ENCODE results near the gene BPNT1.
"Not testable (repeated sequence)": the region's sequence is repeated elsewhere in the genome, so short reads cannot be mapped to it uniquely, and the experiment has no call there.

Gene BPNT1

DNA sequence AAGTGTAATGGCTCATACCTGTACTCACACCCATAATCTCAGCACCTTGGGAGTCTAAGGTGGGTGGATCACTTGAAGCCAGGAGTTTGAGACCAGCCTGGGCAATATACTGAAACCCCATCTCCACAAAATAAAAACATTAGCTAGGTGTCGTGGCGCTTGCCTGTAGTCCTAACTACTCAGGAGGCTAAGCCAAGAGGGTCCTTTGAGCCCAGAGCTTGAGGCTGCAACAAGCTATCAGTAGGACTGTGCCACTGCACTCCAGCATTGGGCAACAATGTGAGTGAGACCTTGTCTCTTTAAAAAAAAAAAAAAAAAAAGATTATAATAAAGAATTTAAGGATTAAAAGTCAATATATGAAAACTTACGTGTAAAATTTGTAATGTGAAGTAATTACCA lies 11.7 kb downstream of the BPNT1 start:
- DNase-seq (ENCODE audit: low read depth): no peak

DNA sequence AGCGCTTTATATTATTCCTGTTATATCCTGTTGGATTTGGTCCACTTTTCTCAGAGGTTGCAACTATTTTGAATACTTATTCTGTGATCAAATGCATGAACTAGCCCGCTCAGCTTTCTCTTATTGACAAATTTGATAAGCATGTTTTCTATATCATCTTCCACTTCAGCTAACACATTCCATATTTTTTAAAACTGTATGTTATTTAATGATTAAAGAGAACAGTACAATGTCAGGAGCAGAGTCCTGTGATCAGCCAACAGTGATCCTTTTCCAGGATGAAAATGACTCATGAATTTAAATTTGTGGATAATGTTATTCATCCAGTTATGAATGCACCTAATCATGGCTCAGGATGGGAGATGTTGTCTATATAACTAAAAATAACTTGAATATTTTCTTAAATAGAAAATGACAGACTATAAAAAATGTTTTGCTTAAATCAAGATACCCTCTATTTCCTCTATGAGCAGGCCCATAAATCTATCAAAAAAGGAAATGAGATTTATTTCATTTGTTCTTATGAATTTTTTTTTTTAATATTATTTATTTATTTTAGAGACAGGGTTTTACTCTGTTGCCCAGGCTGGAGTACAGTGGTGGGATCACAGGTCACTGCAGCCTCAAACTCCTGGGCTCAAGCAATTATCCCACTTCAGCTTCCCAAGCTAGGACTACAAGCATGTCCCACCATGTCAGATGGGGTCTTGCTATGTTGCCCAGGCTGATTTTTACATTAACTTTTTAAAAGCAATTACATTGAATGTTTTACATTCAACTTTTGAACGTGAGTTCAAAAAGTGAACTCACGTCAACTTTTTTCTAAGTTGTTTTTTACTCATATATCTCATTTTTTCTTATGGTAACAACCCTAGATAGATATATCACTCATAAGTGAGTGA lies 12.5 kb downstream of the BPNT1 start:
- peak; percentile 16 for DNase-seq (ENCODE audit: low read depth)

DNA sequence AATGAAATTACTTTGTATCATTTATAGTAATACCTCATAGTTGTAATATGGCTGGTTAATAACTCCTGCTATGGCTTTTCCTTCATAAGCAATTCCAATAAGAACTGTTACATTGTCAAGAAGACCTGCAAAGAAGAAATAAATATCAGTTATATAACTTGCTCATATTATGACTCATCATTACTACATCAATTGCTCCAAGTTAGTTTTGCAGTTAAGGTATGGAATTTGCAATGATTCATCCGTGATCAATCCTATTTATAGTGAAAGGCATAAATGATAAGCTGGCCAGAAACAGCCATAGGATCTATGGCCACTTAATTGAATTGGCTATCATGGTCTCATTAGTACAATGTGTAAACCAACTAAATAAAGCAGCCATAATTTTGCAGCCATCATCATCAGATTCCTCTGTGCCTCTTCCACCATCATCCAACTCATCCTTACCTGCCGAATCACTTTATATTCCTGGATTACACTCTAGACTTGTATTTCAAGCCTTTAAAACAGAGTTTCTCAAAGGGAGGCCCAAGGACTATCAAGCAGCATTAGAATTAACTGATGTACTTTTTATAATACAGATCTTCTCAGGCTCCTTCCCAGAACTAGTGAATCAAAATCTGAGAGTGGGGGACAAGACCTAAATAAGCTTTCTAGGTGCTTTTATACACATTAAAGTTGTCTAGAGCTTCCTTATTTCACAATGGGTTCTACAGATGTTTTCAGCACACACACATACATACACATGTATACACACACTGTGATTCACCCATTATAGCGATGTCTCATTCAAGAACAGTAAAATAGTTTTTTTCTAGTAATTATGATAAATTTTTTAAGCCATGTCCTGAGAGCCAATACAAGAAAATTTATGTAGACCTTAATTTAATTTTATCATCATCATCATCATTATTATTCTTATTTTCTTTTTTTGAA lies 22.1 kb downstream of the BPNT1 start:
- peak; percentile 65 for DNase-seq (ENCODE audit: low read depth)

DNA sequence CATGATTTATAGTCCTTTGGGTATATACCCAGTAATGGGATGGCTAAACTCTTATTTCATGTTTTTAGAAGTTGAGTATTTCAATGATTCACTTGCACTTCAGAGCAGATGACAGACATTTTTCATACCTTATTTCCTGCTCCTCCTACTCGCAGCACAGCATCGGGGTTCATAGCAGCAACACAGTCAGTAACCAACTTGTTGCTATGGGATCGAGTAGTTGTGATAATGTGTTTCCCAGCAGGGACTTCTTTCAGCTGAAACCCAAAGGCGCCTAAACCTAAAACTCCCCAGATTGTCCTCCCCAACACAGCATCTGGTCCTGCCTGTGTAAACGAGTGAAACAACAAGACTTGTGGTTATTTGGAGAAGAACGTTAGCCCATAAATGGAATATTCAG lies 27.0 kb downstream of the BPNT1 start:
- no peak for DNase-seq (ENCODE audit: low read depth)

DNA sequence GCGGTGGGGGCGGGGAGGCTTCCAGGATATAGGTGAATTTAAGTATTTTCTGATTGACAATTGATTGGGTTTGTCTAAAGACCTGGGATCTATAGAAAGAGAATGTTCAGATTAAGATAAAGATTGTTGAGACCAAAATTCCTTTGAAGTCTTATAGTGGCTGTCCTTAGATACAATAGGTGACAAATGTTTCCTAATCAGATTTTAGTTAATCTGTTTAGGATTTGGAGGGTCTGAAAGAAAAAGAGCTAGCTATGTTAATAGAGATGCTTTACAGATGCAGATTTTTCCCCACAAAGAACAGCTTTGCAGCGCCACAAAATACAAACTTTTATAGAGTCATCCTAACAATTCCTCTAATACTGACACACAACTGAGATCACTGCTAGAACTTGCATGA lies 28.7 kb downstream of the BPNT1 start:
- no peak for DNase-seq (ENCODE audit: low read depth)

DNA sequence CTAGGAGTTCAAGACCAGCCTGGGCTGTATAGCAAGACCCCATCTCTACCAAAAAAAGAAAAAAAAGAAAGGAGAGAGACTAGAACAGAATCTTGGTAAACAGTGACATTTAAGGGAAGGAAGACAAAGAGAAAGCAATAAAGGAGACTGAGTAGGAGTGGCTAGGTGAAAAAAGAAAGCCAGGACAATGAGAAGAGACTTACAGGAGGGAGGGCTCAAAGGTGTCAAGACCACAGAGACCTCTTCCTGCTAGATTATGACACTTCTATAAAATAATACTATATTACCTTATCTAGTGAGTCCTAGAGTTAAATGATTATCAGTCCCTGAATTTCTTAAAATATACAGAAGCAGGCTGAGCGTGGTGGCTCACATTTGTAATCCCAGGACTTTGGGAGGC lies 33.2 kb downstream of the BPNT1 start:
- DNase-seq (ENCODE audit: low read depth): no peak

DNA sequence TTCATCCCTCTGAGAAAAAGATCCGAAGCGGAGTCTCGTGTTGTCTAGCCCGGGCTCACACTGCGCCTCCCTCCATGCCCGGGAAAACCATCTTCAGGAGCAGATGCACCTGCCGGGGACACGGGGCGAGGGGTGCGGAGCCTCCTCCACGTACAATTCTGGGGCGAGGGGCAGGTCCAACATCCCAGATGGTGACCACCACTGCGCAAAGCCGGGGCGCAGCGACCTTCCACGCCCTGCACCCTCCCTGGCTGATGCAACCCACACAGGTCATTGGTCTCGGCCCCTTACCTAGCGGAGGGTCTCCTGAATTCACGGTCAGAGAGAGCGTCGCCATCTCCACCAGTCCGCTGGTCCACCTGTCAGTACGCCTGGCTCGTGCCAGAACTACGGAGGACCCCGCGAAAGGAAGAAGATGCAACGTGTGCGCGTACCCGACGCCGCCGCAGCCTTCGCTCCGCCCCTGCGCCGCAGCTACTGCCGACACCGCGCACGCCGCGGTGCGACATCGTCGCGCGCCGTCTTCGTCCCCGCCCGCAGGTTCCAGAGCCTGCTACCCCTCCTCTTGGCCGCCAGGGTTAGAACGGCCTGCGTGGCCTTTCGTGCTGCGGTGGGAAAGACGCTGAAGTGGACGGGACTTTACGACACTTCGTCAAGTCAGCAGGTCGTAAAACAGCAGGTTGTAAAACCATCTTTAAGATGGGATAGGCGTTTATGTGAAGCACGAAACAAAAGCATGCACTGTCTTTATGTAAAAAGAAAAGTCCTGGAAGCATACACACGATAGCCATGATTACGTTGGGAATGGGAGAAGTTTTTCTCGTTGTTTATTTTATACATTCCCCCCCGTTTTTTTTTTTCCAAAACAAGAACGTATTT lies 43.3 kb downstream of the BPNT1 start, which contains the start of gene EPRS1:
Gene EPRS1 (minus strand): TSS at position 454 of the 879 bp plus-strand sequence. CDS start 117 bp downstream, at position 337.
- peak; percentile 93 for DNase-seq (ENCODE audit: low read depth)

DNA sequence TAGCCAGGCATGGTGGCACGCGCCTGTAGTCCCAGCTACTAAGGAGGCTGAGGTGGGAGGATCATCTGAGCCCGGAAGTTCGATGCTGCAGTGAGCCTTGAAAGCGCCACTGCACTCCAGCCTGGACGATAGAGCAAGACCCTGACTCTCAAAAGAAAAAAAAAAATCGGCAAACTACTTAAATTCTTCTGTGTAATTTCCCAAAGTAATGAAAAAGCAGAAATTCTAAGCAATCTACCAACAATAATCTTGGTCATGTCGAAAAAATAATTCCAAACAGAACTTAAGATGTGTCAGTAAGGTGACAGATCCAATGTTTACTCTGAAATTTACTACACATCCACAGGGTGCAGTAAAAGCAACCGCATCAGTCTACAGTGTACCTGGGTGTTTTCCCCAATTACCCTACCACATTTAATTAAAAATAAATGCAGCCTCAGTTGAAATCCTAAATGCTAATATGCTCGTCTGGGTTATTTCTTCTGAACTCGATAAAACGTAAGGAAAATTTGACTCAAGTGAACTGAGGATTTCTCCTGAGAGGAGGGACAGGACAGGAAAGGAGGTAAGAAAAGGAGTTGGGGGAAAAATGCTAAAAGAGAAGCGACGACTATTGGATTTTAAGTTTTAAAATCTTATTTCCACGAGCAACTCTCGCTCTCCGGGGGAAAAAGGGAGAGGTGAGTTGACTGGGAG lies 44.1 kb downstream of the BPNT1 start:
- DNase-seq (ENCODE audit: low read depth): peak; percentile 2

DNA sequence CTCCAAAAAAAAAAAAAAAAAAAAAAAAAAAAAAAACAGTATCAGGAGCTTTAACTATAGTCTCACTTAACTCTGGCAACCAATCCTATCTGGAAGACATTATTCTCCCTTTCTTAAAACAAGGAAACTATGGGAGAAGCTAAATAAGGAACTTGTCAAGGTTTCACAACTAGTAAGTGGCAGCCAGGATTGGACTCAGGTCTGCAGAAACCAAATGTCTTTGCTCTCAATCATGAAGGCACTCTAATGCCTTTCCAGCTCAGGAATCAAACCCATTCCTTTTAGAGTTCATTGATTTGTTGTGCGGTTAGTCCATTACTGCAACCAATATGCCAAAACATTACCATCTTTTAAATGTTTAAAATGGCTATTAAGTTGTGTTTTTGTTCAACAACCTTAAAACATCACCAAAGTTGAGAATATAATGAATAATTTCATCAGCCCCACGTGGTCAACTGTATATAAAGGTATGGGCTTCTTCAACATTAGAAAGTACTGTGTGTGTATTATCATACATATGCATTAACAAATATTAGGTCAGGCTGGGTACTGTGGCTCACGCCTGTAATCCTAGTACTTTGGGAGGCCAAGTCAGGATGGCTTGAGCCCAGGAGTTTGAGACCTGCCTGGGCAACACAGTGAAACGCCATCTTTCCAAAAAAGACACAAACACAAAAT lies 44.8 kb downstream of the BPNT1 start:
- no peak for DNase-seq (ENCODE audit: low read depth)

DNA sequence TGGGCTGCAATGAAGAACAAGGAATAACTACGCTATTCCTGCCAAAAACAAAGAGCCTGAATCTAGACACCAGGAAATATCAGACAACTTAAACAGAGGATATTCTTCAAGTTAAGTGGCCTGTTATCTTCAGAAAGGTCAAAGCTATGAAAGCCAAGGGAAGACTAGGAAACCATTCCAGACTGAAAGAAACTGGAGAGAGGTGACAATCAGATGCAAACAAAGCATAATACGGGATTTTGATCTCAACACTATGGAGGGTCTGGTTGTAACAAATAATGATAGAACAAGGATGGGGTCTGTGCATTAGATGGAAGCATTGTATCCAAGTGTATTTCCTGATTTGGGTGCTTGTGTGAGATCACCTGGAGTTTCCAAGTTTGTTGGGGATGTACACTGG lies 45.9 kb downstream of the BPNT1 start:
- no peak for DNase-seq (ENCODE audit: low read depth)

DNA sequence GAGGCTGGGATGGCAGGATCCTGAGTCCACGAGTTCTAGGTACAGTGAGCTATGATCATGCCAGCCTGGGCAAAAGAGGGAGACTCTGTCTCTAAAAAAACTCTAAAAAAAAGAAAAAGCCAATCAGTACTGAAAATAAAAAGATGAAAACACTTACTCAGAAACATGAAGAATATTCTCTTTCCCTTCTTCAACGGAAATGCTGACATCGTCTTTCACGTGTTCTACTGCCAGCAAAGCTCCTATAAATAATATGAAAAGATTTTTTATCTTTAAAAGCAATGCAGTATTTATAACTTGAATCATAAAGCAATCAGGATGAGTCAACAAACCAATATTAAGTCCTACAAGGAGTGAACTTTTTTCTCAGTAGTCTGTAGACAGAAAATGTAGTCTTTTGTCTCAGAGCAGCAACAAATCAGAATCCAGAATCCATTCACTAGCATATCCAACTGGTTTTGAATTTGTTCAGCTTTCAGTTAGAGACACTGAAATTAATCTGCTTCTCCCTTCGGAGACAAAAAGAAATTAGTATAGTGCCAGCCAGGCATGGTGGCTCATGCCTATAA lies 49.5 kb downstream of the BPNT1 start:
- DNase-seq (ENCODE audit: low read depth): no peak

DNA sequence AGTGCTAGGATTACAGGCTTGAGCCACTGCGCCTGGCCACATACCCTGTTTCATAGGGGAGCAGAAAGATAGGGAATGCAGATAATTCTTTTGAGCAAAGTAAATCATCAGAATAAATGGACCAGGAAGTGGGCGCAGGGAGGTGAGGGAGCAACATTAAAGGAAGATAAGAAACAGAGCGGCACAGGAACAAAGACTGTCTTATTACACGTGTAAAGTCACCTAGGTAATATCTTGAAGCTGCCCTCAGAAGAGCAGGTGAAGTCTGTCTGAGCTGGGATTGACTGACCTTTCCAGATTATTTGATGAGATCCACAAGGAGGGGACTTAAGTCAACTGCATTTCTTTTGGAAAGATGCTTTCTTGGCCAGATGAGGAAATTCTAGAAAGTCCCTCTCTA lies 50.9 kb downstream of the BPNT1 start:
- no peak for DNase-seq (ENCODE audit: low read depth)

DNA sequence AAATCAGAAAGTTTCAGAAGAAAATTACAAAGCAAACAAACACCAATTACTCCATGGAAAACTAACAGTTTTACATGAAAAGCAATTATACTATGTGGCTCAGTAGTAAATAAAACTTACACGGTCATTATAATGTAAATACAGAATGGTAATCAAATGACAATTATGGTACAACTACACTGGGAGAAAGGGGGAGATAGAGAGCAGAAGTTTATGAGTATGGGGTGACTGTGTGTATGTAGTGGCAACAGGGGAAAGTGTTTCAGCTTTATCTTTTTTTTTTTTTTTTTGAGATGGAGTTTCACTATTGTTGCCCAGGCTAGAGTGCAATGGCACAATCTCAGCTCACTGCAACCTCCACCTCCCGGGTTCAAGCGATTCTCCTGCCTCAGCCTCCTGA lies 51.8 kb downstream of the BPNT1 start:
- not testable (repeated sequence) for DNase-seq (ENCODE audit: low read depth)

DNA sequence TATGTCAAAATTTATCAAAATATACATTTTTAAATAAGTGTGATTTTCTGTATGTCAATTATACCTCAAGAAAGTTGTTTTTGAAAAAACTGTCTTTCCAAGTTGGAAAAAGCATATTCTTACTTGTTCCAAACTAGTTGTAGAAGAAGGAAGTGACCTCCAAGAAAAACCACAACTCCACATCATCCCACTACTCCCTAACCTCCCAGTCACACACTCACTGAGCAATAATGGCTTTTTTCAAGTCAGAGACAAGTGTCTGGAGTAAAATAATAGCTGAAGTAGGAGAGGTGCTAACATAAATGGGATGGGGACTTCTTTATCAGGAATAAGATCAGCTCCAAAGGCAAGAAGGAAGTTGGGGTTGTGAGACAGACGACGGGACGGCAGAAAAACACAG lies 56.7 kb downstream of the BPNT1 start:
- no peak for DNase-seq (ENCODE audit: low read depth)

DNA sequence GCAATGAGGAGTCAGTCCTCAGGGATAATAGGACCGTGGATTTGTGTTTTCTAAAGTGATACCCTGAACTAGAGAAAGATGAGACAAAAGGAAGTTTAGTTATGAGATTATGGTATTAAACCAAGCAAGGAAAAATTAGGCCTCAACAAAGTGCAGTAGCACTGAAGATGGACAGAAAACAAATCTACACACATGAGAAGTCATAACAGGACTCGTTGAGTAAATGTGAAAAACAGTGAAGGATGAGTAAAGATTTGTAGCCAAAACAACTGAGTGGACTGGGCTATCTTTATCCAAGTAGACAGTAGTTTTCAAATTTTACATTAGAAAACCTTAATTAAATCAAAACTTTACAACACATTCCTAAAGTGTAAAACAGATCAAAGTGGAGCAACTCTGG lies 58.3 kb downstream of the BPNT1 start:
- no peak for DNase-seq (ENCODE audit: low read depth)

DNA sequence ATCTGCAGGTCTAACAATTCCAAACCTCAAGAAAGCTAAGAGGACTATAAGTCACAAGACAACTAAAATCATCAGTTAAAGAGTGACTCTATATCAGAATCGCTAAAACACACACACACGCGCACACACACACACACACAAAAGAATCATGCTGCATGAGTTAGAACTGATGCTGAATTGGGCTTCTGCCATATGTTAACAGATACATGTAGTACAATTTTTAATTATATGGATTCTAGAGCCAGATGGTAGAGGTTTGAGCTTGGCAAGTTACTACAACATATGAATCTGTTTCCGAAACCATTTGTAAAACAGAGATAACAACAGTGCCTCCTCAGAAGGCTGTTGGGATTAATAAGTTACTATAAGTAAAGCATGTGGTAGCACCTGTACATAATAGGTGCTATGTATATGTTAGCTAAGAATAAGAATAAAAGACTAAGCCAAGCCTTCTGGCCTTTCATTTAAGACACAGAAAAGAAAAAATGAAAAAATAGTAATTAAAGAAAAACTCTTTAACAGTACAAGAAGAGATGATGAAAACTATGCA lies 61.2 kb downstream of the BPNT1 start:
- DNase-seq (ENCODE audit: low read depth): no peak

DNA sequence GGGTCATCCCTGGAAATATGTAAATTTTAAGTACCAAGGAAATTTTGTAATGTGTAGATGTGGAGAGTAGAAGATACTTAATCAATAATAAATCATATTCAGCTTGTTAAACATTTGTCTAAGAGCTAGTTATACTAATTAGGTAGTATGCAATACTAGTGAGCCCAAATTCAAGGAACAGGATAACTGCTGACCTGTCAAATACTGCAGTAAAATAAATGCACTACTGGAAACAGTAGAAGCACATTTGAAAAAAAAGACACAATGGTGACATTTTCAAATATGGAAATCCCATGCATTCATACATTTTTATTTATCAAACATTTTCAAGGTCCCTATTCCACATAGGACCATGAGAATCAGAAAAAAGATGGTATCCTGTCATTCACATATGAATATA lies 70.5 kb downstream of the BPNT1 start:
- no peak for DNase-seq (ENCODE audit: low read depth)

DNA sequence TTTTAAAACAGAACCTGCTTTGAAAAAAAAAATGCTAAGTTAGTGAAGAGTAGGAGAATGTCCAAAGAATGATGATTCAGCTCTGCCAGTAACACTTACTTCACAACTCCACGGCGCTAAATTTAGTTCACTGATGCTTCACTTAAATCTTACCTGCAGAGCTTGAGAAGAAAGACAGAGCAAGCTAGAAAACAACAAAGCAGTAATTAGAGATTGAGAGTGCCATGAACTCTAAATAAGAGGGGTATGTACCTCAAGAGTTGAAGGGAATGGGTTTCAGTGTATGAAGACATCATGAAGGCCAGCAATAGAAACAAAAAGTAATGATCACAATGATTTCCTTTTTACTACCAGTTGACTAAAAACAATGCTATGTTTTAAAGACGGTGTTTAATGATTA lies 76.1 kb downstream of the BPNT1 start:
- no peak for DNase-seq (ENCODE audit: low read depth)

DNA sequence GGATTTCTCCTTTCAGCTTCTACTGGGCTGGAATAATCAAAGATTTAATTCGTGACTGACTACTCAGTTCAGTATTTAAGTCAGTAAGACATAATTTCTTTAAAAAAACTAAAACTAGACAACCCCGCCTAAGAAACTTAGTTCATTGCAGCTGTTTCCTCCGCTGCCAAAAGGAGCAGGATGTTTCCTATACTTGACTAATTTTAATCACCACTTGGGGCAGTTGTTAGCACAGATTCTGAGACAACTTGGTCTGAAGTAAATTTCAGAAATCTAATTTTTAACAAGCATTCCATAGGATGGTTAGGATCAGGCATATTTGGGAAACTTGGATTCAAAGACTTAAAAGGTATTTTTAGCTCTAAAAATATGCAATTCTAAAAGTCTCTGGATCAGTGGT lies 77.3 kb downstream of the BPNT1 start:
- no peak for DNase-seq (ENCODE audit: low read depth)

DNA sequence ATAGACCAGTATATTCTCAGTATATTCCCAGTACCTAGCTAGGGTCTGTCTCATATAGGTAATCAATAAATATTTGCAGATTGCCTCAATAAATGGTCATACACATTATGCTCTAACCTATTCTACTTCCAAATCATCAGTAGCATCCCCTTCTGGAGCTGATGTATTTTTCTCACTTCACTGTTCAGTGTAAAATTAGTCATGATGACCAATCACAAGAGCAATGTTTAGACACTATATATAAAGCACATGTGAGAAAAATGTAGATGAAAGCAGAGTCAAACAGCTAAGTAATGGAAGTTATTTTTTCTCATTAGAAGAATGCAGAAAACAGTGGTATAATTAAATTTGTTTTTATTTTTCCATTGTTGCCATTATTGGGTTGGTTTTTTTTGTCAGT lies 78.0 kb downstream of the BPNT1 start:
- DNase-seq (ENCODE audit: low read depth): no peak

Data from HS-5 (cell line).